A549 treated with ZK216348 at 1 μM for 4 hours (cell line): ENCODE measurements around the gene FAM169A. TPM values are rescaled to one million over a fixed set of nuclear protein-coding genes. Genes with fewer than 3 reads are reported as not detected.

Experiments used
- total RNA-seq: library from RNA; stranded (reverse); fragments of 200-300 nt; extraction: Qiagen RNA extraction; gene quantifications from 5 replicates; pipeline ENCODE4 v1.2.3, GENCODE V29; 2022; ENCODE audit warnings: low read depth

Gene FAM169A
- total RNA-seq: 3.1 to 8.6 TPM (median 6.5 TPM) in 5 replicates

GRCh38 chr5:74865804-74866595 lies at the start of gene FAM169A:
Gene FAM169A, minus strand, starts transcription at chr5:74866387. Its CDS starts 24,711 bp downstream, at chr5:74841676.

GRCh38 chr5:74766849-74767578 lies 99.2 kb downstream of the FAM169A start, which contains the start of the genes GFM2 and NSA2:
Gene GFM2, minus strand, starts transcription at chr5:74767117. Its CDS starts 3,375 bp downstream, at chr5:74763742.
Gene NSA2, plus strand, starts transcription at chr5:74767249. Its CDS starts 112 bp downstream, at chr5:74767361.

Other genes with a start within 250 kb of the FAM169A start
- gene ENC1, start 225.7 kb downstream of the FAM169A start, total RNA-seq: 6.8 to 7.9 TPM (median 7.7 TPM) in 5 replicates
- 107 to 133 TPM (median 113 TPM) in 5 replicates for gene HEXB, start 181.2 kb downstream of the FAM169A start, total RNA-seq
- gene GFM2, start 99.3 kb downstream of the FAM169A start, total RNA-seq: 23.8 to 26.3 TPM (median 24.9 TPM) in 5 replicates
- 120 to 193 TPM (median 124 TPM) in 5 replicates for gene NSA2, start 99.1 kb downstream of the FAM169A start, total RNA-seq
- gene GCNT4, start 186.2 kb upstream of the FAM169A start, total RNA-seq: 0.33 to 0.72 TPM (median 0.34 TPM) in 5 replicates